Stimulated activated CD8-positive, alpha-beta memory T cell treated with anti-CD3 and anti-CD28 coated beads, Interleukin-15, amount 100 ng/mL, for 48 hours (primary cell): Measurements from ENCODE around the gene CYSRT1.

Experiments
- DNase-seq, 2 donors: peaks; one replicate each; pipeline ENCODE4 v3.0.0-alpha.2; 2020; ENCODE audit warnings: low read depth in 2 of 2

The CYSRT1 gene

DNA sequence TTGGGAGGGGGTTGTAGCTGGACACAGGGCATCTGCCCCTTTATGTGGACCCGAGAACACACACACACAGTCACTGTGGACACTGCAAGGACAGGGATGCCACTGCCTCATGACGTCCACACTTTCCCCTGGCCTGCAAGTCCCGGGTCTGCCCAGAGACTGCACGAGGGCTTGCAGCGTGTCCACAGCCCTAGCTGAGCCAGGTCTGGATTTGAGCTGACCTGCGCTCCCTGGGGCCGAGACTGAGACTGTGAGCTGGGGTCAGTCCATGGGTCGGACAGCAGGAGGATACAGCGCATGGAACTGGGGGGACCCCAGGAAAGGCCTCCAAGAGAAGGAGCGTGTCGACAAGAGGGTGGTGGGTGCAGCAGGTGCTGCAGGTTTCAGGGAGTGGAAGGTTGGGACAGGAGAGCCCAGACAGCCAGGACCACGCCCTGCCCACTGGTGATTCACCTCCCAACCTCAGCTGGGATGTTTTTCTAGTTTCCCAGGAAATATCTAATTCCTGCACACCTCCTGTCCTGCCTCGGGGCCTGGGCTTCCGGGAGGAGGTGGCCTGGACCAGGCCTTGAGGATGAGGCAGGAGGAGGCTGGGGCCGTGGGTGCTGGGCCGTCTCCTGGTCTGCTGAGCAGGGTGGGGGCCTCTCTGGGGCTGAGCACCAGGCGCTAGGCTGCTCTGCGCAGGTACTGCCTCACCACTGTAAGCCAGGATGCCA is 1.5 kb downstream of the CYSRT1 start:
- no peak for DNase-seq

DNA sequence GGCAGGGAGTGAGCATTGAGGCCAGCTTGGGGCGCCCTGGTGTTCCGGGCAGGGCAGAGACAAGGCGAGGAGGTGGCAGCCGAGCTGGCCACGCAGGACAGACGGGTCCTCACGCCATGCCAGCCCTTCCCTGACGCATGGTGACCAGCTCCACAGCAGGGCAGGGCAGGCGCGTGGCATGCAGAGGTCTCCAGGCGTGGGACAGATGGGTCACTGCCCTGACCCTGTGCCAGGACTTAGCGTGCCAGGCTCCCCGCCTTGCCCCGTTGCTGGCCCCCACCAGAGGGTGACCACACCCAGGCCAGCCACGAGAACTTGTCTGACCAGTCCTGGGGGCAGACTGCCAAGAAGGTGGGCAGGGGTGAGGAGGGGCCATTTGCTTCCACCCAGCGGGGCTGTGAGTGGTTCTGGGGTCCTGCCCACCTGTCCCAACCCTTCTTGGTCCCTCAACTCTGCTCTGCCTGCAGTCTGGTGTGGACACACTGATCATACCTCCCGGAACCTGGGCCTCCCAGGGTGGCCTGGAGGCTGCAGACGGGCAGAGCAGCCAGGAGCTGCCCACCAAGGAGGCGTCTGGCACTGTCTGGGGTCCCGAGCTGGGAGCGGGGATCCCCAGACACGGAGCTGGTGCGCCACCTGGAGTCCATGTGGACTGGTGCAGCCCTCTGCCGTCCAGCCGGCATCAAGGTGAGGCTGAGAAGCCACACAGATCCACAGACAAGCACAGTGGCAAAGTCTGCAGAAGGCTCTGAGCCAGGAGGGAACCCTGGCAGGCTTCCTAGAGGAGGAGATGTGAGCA is 2.3 kb downstream of the CYSRT1 start, which contains the start of gene RNF224:
TSS of gene RNF224 (plus strand) at position 449 of the 799 bp plus-strand sequence. CDS start 834 bp downstream, outside the sequence.
- DNase-seq = peak; percentile 73 to 74

- no peak for DNase-seq
Measured at GRCh38 chr9:137227853-137228505, 3.0 kb downstream of the CYSRT1 start.

- DNase-seq = no peak
Measured at GRCh38 chr9:137228506-137228967, 3.6 kb downstream of the CYSRT1 start.

DNA sequence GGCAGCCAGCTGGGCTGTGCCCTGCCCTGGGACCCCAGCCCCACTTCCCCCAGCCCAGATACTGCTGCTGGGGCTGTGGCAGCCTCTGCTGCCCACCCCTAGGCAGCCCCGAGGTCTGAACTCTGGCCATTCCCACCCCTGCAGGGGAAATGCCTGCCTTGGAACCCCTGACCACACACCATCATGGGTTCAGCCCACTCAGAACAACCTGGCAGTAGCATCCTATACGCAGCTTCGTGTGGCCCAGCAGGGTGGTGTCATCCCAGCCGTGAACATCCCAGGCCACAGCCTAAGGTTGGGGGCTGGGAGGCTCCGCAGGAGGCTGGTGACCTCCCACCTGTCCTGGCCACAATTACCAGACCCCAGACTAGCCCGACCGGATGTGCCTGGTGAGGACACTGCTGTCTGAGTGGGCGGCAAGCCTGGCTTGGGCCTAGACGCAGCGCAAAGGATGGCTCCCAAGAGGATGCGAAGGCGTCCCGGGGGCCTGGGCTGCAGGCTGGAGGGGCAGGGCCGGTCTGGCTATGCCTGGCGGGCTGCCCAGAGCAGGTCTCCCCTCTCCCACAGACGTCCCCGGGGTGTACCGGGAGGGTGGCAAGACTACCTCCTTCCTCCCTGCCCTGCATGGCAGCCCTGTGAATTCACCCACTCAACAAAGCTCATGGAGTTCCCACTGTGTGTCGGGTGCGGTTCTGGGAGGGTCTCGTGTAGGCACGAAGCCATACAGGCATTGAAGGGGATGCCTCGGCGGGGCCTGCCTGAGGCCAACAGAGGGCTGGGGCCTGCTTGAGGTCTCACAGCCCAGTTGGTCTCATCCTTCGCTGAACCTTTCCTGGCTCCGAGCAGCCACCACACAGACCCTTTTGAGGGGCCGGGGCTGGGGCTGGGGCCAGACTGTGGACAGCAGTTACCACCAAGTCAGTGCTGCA is 4.3 kb downstream of the CYSRT1 start:
- no peak for DNase-seq

GRCh38 chr9:137229903-137230704 is 5.1 kb downstream of the CYSRT1 start:
- DNase-seq = no peak

GRCh38 chr9:137230705-137231371 is 5.9 kb downstream of the CYSRT1 start, which contains the start of gene SLC34A3:
Gene SLC34A3, plus strand, starts transcription at chr9:137230901. Its CDS starts 802 bp downstream, at chr9:137231703.
- no peak for DNase-seq

- DNase-seq = no peak
Measured at GRCh38 chr9:137231372-137232039, 6.5 kb downstream of the CYSRT1 start.

DNA sequence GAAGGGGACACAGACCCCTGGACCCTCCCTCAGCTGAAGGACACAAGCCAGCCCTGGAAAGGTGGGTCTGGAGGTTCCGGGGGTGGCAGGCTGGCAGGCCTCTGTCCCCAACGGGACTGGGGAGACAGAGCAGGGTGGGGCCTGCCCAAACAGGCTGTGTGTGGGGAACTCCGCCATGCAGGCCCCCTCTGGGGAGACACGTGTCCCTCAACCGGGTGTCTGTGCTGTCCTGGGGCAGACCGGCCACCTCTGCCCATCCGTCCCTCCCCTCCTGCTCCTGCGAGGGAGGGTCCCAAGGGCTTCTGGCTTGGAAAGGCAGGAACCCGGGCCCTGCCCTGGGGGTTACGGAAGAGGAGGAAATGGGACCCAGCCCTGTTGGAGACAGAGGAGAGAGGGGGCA is 7.1 kb downstream of the CYSRT1 start:
- no peak for DNase-seq

GRCh38 chr9:137232510-137232909 is 7.5 kb downstream of the CYSRT1 start:
- no peak for DNase-seq

DNA sequence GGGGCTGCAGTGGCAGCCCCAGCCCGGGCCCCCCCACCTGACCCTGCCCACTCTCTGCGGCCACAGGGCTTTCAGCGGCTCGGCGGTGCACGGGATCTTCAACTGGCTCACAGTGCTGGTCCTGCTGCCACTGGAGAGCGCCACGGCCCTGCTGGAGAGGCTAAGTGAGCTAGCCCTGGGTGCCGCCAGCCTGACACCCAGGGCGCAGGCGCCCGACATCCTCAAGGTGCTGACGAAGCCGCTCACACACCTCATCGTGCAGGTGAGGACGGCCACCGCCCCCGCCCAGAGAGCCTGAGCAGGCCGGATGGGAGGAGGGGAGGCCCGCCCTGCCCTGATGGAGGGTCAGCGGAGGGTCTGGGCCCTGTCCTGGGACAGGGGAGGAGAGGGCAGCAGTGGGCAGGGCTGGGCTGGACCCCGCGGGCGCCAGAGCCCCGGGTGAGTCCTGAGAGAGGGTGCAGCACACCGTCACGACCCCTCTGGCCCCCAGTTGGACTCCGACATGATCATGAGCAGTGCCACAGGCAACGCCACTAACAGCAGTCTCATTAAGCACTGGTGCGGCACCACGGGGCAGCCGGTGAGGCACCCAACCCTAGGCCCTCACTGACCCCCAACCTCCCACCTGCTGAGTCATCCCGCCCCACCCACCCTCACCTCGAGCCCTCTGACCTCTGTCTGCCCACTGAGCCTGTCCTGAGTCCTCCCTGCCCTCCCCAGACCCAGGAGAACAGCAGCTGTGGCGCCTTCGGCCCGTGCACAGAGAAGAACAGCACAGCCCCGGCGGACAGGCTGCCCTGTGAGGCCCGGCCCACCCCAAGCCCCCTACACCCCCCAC is 8.4 kb downstream of the CYSRT1 start:
- no peak for DNase-seq

DNA sequence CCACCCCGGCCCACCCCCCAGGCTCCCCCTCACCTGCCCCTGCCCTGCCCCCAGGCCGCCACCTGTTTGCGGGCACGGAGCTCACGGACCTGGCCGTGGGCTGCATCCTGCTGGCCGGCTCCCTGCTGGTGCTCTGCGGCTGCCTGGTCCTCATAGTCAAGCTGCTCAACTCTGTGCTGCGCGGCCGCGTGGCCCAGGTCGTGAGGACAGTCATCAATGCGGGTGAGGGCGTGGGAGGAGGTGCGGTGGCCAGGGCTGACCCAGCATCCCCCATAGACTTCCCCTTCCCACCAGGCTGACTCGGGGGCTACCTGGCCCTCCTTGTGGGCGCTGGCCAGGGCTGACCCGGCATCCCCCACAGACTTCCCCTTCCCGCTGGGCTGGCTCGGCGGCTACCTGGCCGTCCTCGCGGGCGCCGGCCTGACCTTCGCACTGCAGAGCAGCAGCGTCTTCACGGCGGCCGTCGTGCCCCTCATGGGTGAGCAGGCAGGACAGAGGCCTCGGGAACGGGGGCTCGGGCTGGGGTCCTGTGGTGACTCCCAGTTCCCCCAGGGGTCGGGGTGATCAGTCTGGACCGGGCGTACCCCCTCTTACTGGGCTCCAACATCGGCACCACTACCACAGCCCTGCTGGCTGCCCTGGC is 9.2 kb downstream of the CYSRT1 start:
- DNase-seq = no peak

DNA sequence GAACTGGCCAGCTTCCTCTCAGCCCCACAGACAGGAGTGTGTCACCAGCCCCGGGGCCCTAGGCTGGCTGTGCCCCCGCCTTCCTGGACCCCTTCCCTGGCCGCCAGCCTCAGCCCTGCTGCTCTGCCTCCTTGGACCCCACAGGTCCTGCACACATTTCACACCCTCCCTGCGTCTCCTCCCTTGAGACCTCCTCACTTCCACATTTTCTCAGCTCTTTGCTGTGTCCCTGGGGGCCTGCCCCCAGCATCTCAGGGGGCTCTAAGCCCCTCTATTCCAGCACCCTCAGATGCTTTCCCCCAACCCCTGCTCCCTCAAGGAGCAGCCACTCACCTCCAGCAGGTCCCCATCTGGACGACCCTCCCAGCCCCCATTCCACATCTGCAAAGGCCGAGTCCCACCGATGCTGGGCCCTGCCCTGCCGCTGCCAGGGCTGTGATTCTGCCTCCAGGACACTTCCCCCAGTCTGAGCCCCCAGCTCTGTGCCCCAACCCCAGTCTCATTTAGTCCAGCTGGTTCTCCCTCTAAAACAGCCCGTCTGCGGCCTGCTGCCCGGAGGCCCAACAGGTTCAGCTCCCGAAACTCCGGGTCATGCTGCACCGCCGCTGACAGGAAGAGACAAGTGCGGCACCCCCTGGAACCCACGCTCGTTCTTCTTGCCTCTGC is 9.9 kb downstream of the CYSRT1 start:
- no peak for DNase-seq

DNA sequence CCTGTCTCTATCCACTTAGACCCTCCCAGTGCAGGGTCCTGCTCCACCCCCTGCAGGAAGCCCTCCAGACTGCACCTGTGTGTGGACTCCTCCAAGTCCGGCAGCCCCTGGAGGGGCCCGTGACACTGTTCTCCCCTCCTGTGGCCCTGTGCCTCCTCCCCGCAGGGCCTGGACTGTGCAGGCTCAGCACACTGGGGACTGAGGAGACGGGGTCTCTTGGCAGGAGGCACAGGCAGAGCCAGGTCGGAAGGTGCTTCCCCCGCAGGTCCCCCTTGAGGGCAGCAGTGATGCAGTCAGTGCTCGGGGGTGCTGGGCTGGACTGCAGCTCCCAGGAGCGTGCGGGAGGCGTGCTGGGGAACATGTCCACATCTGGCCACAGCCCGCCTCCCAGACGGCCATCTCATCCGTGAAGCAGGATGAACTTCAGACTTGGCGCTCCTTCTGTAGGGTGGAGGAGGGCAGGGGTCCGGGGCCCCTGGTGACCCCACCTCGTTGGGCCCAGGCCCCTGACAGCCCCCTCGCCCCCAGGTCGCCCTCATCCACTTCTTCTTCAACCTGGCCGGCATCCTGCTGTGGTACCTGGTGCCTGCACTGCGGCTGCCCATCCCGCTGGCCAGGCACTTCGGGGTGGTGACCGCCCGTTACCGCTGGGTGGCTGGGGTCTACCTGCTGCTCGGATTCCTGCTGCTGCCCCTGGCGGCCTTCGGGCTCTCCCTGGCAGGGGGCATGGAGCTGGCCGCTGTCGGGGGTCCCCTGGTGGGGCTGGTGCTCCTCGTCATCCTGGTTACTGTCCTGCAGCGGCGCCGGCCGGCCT is 10.7 kb downstream of the CYSRT1 start:
- DNase-seq = no peak

- DNase-seq = peak; percentile 82 to 86
Measured at GRCh38 chr9:137236238-137236935, 11.4 kb downstream of the CYSRT1 start.

GRCh38 chr9:137236936-137237421 is 12.0 kb downstream of the CYSRT1 start:
- DNase-seq = no peak
